ENCODE results near the gene SLC41A2. TPM values are rescaled to one million over a fixed set of nuclear protein-coding genes. Genes with fewer than 3 reads are reported as not detected.

SLC41A2 gene
- total and polyA plus RNA-seq, 10 of the 15 experiments (the other 5 are each of a cell fraction or from before 2014, with no cell fraction given): 3.5 to 19.0 (median 11.3) TPM

DNA sequence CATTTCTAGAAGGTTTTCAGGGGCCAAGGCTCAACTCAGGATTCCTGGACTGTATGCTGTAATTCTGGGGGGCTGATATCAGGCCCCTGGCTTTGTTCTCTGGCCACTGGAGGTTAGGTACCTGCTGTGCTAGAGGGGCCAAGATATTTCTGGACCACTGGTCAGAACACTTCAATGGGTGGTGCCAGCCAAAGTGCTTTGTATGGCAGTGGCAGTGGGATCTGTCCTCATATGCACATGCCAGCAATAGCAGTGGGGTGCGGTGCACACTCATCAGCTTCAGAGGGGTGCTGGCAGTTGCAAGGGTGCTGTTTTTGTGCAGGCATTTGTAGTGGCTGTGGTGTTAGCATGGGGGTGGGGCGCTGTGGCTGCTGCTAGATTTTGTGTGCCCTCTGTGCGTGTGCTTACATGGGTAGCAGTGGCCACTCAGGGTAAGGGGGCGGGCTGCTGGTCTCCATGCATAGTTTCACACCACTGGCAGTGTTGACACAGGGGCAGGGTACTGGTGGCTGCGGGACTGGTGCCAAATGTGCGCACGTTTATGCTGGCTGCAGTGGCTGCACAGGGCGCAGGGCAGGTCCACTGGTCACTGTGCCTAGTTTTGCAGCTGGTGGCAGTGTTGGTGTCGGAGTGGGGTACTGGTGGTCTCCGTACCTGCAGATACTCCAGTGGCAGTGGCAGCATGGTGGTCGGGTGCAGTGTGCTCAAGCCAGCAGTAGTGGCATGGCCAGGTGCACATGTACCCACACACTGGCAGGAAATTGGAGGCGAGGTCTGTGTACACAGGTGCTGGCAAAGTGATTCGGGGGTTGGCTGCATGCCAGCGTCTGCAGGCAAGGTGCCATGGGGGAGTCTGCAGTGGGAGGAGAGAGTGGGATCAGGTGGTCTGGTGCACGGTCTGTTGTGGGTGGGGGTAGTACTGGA, 40.6 kb upstream of the SLC41A2 start (continued):
- TF ChIP-seq, protein P1, sequence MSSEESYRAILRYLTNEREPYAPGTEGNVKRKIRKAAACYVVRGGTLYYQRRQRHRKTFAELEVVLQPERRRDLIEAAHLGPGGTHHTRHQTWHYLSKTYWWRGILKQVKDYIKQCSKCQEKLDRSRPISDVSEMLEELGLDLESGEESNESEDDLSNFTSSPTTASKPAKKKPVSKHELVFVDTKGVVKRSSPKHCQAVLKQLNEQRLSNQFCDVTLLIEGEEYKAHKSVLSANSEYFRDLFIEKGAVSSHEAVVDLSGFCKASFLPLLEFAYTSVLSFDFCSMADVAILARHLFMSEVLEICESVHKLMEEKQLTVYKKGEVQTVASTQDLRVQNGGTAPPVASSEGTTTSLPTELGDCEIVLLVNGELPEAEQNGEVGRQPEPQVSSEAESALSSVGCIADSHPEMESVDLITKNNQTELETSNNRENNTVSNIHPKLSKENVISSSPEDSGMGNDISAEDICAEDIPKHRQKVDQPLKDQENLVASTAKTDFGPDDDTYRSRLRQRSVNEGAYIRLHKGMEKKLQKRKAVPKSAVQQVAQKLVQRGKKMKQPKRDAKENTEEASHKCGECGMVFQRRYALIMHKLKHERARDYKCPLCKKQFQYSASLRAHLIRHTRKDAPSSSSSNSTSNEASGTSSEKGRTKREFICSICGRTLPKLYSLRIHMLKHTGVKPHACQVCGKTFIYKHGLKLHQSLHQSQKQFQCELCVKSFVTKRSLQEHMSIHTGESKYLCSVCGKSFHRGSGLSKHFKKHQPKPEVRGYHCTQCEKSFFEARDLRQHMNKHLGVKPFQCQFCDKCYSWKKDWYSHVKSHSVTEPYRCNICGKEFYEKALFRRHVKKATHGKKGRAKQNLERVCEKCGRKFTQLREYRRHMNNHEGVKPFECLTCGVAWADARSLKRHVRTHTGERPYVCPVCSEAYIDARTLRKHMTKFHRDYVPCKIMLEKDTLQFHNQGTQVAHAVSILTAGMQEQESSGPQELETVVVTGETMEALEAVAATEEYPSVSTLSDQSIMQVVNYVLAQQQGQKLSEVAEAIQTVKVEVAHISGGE (CRISPR knock-in tag; IDR thresholded peaks at IDR 0.05): no peak
- no peak for TF ChIP-seq RBBP5 (conservative IDR thresholded peaks at IDR 0.05)

DNA sequence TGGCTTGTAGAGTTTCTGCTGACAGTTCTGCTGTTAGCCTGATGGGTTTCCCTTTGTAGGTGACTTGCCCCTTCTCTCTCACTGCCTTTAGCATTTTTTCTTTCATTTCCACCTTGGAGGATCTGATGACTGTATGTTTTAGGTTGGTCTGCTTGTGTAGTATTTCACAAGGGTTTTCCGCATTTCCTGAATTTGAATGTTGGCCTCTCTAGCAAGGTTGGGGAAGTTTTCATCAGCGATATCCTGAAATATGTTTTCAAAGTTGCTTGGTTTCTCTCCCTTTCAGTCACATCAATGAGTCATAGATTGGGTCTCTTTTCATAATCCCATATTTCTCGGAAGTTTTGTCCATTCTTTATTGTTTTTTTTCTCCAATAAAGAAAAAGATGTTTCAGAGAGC, 39.5 kb upstream of the SLC41A2 start:
- H4K20me1 ChIP-seq (ENCODE audit: control insufficient read depth, insufficient read depth): no peaks in the 10 kb centered on the region
- in situ Hi-C loops (cut with MboI) (no loop called here), intact Hi-C loops (cut with micrococcal nuclease; ENCODE audit: unreplicated experiment) (no loop called here)
- CTCF ChIA-PET: no interaction called here
- no peak overlapping the region for H3K27ac ChIP-seq (ENCODE audit: control insufficient read depth, insufficient read depth)
- ATAC-seq (no peak), DNase-seq (ENCODE audit: low read depth, low spot score) (no peak), FAIRE-seq (no peak)
- no peak overlapping the region for H3K4me3 ChIP-seq
- RAD21 ChIA-PET (ENCODE audit: unreplicated experiment): no interaction called here
- H3K4me2 ChIP-seq (ENCODE audit: control insufficient read depth, insufficient read depth): no peak overlapping the region
- BruUV-seq (replicated peaks): no TSS peak
- H3K79me2 ChIP-seq (ENCODE audit: control insufficient read depth, insufficient read depth, low read length): no peaks in the 10 kb centered on the region
- POLR2A ChIA-PET: no interaction called here
- no peak overlapping the region for H3K9ac ChIP-seq (ENCODE audit: control insufficient read depth, insufficient read depth, low read length)
- SMC1A ChIA-PET (ENCODE audit: uncharacterized antibody, unreplicated experiment): no interaction called here
- WGBS (ENCODE audit: insufficient coverage, insufficient replicate concordance, low lambda C conversion rate, missing lambda C conversion rate): 87% methylated on average over 3 of the region's 3 CpGs
- no peaks in the 10 kb centered on the region for H3K4me1 ChIP-seq (ENCODE audit: control insufficient read depth, insufficient read depth, low read length)
- no peak overlapping the region for H2AFZ ChIP-seq (ENCODE audit: control insufficient read depth, low read depth, low read length)
- H3K27me3 ChIP-seq (replicated peaks in 1 of 2; ENCODE audit: control insufficient read depth in 2 of 2, insufficient read depth in 2 of 2, low read length in 1 of 2): no peaks in the 10 kb centered on the region
- peaks cover 4% of the 10 kb centered on the region; the same call in 2 of the 3 replicates for H3K9me3 ChIP-seq (replicated peaks; ENCODE audit: control insufficient read depth, insufficient read depth, low read length)
- peaks cover 15 to 56% of the 10 kb centered on the region in 2 experiments for H3K36me3 ChIP-seq (ENCODE audit: control insufficient read depth in 2 of 2, insufficient read depth in 2 of 2, low read length in 1 of 2)
- TF ChIP-seq ZNF24 (IDR thresholded peaks at IDR 0.05): no peak
- TF ChIP-seq, protein P2, sequence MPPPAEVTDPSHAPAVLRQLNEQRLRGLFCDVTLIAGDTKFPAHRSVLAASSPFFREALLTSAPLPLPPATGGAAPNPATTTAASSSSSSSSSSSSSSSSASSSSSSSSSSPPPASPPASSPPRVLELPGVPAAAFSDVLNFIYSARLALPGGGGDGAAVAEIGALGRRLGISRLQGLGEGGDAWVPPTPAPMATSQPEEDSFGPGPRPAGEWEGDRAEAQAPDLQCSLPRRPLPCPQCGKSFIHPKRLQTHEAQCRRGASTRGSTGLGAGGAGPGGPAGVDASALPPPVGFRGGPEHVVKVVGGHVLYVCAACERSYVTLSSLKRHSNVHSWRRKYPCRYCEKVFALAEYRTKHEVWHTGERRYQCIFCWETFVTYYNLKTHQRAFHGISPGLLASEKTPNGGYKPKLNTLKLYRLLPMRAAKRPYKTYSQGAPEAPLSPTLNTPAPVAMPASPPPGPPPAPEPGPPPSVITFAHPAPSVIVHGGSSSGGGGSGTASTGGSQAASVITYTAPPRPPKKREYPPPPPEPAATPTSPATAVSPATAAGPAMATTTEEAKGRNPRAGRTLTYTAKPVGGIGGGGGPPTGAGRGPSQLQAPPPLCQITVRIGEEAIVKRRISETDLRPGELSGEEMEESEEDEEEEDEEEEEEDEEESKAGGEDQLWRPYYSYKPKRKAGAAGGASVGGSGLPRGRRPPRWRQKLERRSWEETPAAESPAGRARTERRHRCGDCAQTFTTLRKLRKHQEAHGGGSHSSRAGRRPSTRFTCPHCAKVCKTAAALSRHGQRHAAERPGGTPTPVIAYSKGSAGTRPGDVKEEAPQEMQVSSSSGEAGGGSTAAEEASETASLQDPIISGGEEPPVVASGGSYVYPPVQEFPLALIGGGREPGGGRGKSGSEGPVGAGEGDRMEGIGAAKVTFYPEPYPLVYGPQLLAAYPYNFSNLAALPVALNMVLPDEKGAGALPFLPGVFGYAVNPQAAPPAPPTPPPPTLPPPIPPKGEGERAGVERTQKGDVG (CRISPR knock-in tag; IDR thresholded peaks at IDR 0.05): no peak
- TF ChIP-seq NFYA (IDR thresholded peaks at IDR 0.05; ENCODE audit: borderline replicate concordance, low read depth, low read length): no peak
- no peak for TF ChIP-seq SIN3A (IDR thresholded peaks at IDR 0.05; ENCODE audit: low read depth, low read length)
- TF ChIP-seq NR2C2 (IDR thresholded peaks at IDR 0.05; ENCODE audit: borderline replicate concordance, control insufficient read depth, insufficient read length, low read depth): no peak
- TF ChIP-seq, protein P3, sequence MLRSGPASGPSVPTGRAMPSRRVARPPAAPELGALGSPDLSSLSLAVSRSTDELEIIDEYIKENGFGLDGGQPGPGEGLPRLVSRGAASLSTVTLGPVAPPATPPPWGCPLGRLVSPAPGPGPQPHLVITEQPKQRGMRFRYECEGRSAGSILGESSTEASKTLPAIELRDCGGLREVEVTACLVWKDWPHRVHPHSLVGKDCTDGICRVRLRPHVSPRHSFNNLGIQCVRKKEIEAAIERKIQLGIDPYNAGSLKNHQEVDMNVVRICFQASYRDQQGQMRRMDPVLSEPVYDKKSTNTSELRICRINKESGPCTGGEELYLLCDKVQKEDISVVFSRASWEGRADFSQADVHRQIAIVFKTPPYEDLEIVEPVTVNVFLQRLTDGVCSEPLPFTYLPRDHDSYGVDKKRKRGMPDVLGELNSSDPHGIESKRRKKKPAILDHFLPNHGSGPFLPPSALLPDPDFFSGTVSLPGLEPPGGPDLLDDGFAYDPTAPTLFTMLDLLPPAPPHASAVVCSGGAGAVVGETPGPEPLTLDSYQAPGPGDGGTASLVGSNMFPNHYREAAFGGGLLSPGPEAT (IDR thresholded peaks at IDR 0.05; ENCODE audit: low read depth): no peak
- TF ChIP-seq SRF (IDR thresholded peaks at IDR 0.05; ENCODE audit: low read depth in 2 of 2, low read length in 2 of 2): no peak

All from GM12878 (cell line).